Hippocampal formation (tissue), 2 donors: Measurements from ENCODE around the gene NAA60.
A peak's percentile ranks its signal among the peaks of the same experiment; 100 is the strongest.

Experiments
- DNase-seq, 2 donors: peaks; one replicate each; lab custom pipeline; 2025; lab: John Stamatoyannopoulos, UW

Gene NAA60

GRCh38 chr16:3443108-3444031 lies at the start of gene NAA60, which contains the start of gene ZNF597:
NAA60 (plus strand) TSS chr16:3443680; CDS start chr16:3476228, 32,548 bp downstream.
ZNF597 (minus strand) TSS chr16:3443504; CDS start chr16:3443153, 351 bp downstream.
- peak; percentile 73 to 75 for DNase-seq

- no peak for DNase-seq
Measured at GRCh38 chr16:3400446-3400778, 43.1 kb upstream of the NAA60 start.

- DNase-seq = peak; percentile 97
Measured at GRCh38 chr16:3400779-3401688, 42.4 kb upstream of the NAA60 start, which contains the start of the genes ZNF174 and ZSCAN32. ZNF174 (plus strand) TSS chr16:3401215; CDS start chr16:3402005, 790 bp downstream. ZSCAN32 (minus strand) TSS chr16:3401004; CDS start chr16:3397557, 3,447 bp downstream.

GRCh38 chr16:3401719-3402397 lies 41.6 kb upstream of the NAA60 start:
- DNase-seq = peak in 1 of 2 donors; percentile 0

- DNase-seq = no peak
Measured at GRCh38 chr16:3408561-3409197, 34.8 kb upstream of the NAA60 start.

GRCh38 chr16:3413730-3414379 lies 29.6 kb upstream of the NAA60 start:
- no peak for DNase-seq

- no peak for DNase-seq
Measured at GRCh38 chr16:3431779-3432219, 11.7 kb upstream of the NAA60 start.

- no peak for DNase-seq
Measured at GRCh38 chr16:3434373-3434772, 9.1 kb upstream of the NAA60 start.

- DNase-seq = no peak
Measured at GRCh38 chr16:3439637-3440036, 3.8 kb upstream of the NAA60 start.

- DNase-seq = no peak
Measured at GRCh38 chr16:3444032-3444388, 530 bp downstream of the NAA60 start.

- no peak for DNase-seq
Measured at GRCh38 chr16:3454093-3454492, 10.6 kb downstream of the NAA60 start.

GRCh38 chr16:3454631-3455147 lies 11.2 kb downstream of the NAA60 start:
- DNase-seq = no peak

- peak; percentile 87 to 91 for DNase-seq
Measured at GRCh38 chr16:3457434-3458252, 14.2 kb downstream of the NAA60 start.

- no peak for DNase-seq
Measured at GRCh38 chr16:3458278-3458851, 14.9 kb downstream of the NAA60 start.

GRCh38 chr16:3458852-3459361 lies 15.4 kb downstream of the NAA60 start:
- no peak for DNase-seq

GRCh38 chr16:3459401-3460090 lies 16.1 kb downstream of the NAA60 start:
- DNase-seq = no peak

GRCh38 chr16:3460121-3460520 lies 16.6 kb downstream of the NAA60 start:
- DNase-seq = no peak

GRCh38 chr16:3460585-3460984 lies 17.1 kb downstream of the NAA60 start:
- DNase-seq = no peak
